Transverse colon (tissue), 4 donors: ENCODE measurements around the gene MAB21L2. TPM values are rescaled to one million over a fixed set of nuclear protein-coding genes. Genes with fewer than 3 reads are reported as not detected.

Source experiments
- DNase-seq: peaks from one replicate; pipeline ENCODE4 v3.0.0-alpha.2; 2019
- H3K27ac ChIP-seq, 4 donors: fragments of 200-600 bp; sonication (generic); 2 replicates each; pipeline ENCODE4 v1.5.1; 2016 to 2018; ENCODE audit warnings: inconsistent platforms in 4 of 4
- H3K27me3 ChIP-seq: fragments of 200-600 bp; sonication (generic); 2 replicates; pipeline ENCODE4 v1.5.1; 2017; ENCODE audit warnings: inconsistent platforms
- H3K36me3 ChIP-seq, 4 donors: fragments of 200-600 bp; sonication (generic); 2 replicates each; pipeline ENCODE4 v1.5.1; 2017 to 2019; ENCODE audit warnings: inconsistent platforms in 4 of 4
- H3K4me1 ChIP-seq, 4 donors: fragments of 200-600 bp; sonication (generic); 2 replicates each; pipeline ENCODE4 v1.5.1; 2017 to 2020; ENCODE audit warnings: inconsistent platforms in 4 of 4
- H3K4me3 ChIP-seq, 4 donors: fragments of 200-600 bp; sonication (generic); 1 replicate in 1 of 4; 2 replicates in 3 of 4; pipeline versions ENCODE4 v1.5.1 to v1.6.1; 2017 to 2019; ENCODE audit warnings: inconsistent platforms in 4 of 4
- H3K9me3 ChIP-seq, 2 donors: fragments of 200-600 bp; sonication (generic); 2 replicates each; pipeline ENCODE4 v1.5.1; 2017 to 2019; ENCODE audit warnings: inconsistent platforms in 2 of 2
- CTCF ChIP-seq, 5 experiments: fragments of 200-600 bp in 3 of 5; fragments of 450-650 bp in 2 of 5; sonication (generic) in 3 of 5; IDR thresholded peaks; 1 replicate in 2 of 5; 2 replicates in 3 of 5; pipeline ENCODE4 v1.5.1; 2016 to 2017; ENCODE audit warnings: antibody characterized with exemption in 5 of 5, inconsistent platforms in 3 of 5, mild to moderate bottlenecking in 2 of 5, moderate library complexity in 1 of 5
- EP300 ChIP-seq: sonication (generic); formaldehyde crosslinking; IDR thresholded peaks from one replicate; pipeline ENCODE4 v1.6.1; 2017; ENCODE audit warnings: antibody characterized with exemption, low read depth
- POLR2A ChIP-seq: fragments of 450-650 bp; IDR thresholded peaks from one replicate; pipeline ENCODE4 v1.6.1; 2016; ENCODE audit warnings: antibody characterized with exemption, mild to moderate bottlenecking, moderate library complexity
- POLR2AphosphoS5 ChIP-seq, 3 donors: sonication (generic); formaldehyde crosslinking; IDR thresholded peaks; one replicate each; pipeline ENCODE4 v1.6.1; 2016; ENCODE audit warnings: antibody characterized with exemption in 3 of 3
- WGBS, 2 donors: methylation state at CpG; one replicate each; pipeline ENCODE4 v1.1.5; 2018; ENCODE audit warnings: low coverage in 1 of 2; 5-methylcytosine and 5-hydroxymethylcytosine counted together
- in situ Hi-C, 4 donors: fragments of 200-750 bp; cut with MboI; loops; one replicate each; pipeline versions ENCODE4 v1.15.0 to v1.15.1; 2017; ENCODE audit warnings: low sequenced_read_pairs in 3 of 4, low pct_ligation_motif_present in 1 of 4, low pct_unique_long_range_greater_than_20kb in 1 of 4
- intact Hi-C: fragments of 100-400 bp; cut with DNase I; formaldehyde crosslinking; loops from one replicate; pipeline ENCODE4 v1.15.1; 2023; ENCODE audit warnings: low total_unique reads
- total RNA-seq, 4 donors: library from RNA; depleted of rRNA; stranded (reverse); fragments of >200 nt; gene quantifications; one replicate each; pipeline ENCODE4 v1.1.0, GENCODE V29; 2016

The MAB21L2 gene
- total RNA-seq, 4 donors from 2014 or later, result 63.0 to 106 (median 78.9) TPM

GRCh38 chr4:150619042-150619441 lies 37.1 kb downstream of the MAB21L2 start:
- H3K9me3 ChIP-seq, result no peaks in the 10 kb centered on the region
- H3K4me3 ChIP-seq, result no peak overlapping the region
- TF ChIP-seq POLR2A, result no peak
- no peak for TF ChIP-seq POLR2AphosphoS5 (IDR thresholded peaks at IDR 0.05)
- TF ChIP-seq CTCF (IDR thresholded peaks at IDR 0.05), result no peak
- DNase-seq, result no peak
- H3K27me3 ChIP-seq, result no peaks in the 10 kb centered on the region
- no peak overlapping the region for H3K27ac ChIP-seq
- in situ Hi-C loops, result no loop called here
- H3K4me1 ChIP-seq, result peaks cover 0 to 7% (median 0%) of the 10 kb centered on the region in 4 donors
- intact Hi-C loops, result no loop called here
- H3K36me3 ChIP-seq, result no peaks in the 10 kb centered on the region
- 27 to 29% methylated on average over 1 of the region's 1 CpG for WGBS, 2 donors

GRCh38 chr4:150624055-150624454 lies 42.1 kb downstream of the MAB21L2 start:
- H3K27ac ChIP-seq, result no peak overlapping the region
- no peaks in the 10 kb centered on the region for H3K9me3 ChIP-seq
- WGBS, 2 donors, result 98 to 100% methylated on average over 1 of the region's 1 CpG
- TF ChIP-seq EP300, result no peak
- no peak for TF ChIP-seq CTCF (IDR thresholded peaks at IDR 0.05)
- no peak for TF ChIP-seq POLR2AphosphoS5 (IDR thresholded peaks at IDR 0.05)
- TF ChIP-seq POLR2A, result no peak
- DNase-seq, result no peak
- in situ Hi-C loops (no loop called here), intact Hi-C loops (no loop called here)
- no peak overlapping the region for H3K4me3 ChIP-seq
- no peaks in the 10 kb centered on the region for H3K36me3 ChIP-seq
- peaks cover 0 to 7% (median 0%) of the 10 kb centered on the region in 4 donors for H3K4me1 ChIP-seq
- no peaks in the 10 kb centered on the region for H3K27me3 ChIP-seq

GRCh38 chr4:150625033-150625432 lies 43.1 kb downstream of the MAB21L2 start:
- Histone ChIP-seq H3K27ac (no peak overlapping the region), H3K36me3 (no peaks in the 10 kb centered on the region), H3K4me1 (no peaks in the 10 kb centered on the region), H3K27me3 (no peaks in the 10 kb centered on the region), H3K9me3 (no peaks in the 10 kb centered on the region), H3K4me3 (no peak overlapping the region)
- in situ Hi-C loops (no loop called here), intact Hi-C loops (no loop called here)
- DNase-seq, result no peak
- WGBS, 2 donors, result 79 to 97% methylated on average over 2 of the region's 2 CpGs
- TF ChIP-seq EP300 (no peak), POLR2AphosphoS5 (IDR thresholded peaks at IDR 0.05) (no peak), POLR2A (no peak), CTCF (IDR thresholded peaks at IDR 0.05) (no peak)

GRCh38 chr4:150628073-150628472 lies 46.1 kb downstream of the MAB21L2 start:
- intact Hi-C loops, result no loop called here
- DNase-seq, result no peak
- in situ Hi-C loops, result no loop called here
- H3K36me3 ChIP-seq, result no peaks in the 10 kb centered on the region
- no peak for TF ChIP-seq POLR2A
- no peak for TF ChIP-seq CTCF (IDR thresholded peaks at IDR 0.05)
- TF ChIP-seq EP300, result no peak
- TF ChIP-seq POLR2AphosphoS5 (IDR thresholded peaks at IDR 0.05), result no peak
- WGBS, 2 donors, result 88 to 92% methylated on average over 2 of the region's 2 CpGs
- no peaks in the 10 kb centered on the region for H3K4me1 ChIP-seq
- no peaks in the 10 kb centered on the region for H3K9me3 ChIP-seq
- H3K27me3 ChIP-seq, result no peaks in the 10 kb centered on the region
- H3K27ac ChIP-seq, result no peak overlapping the region
- H3K4me3 ChIP-seq, result no peak overlapping the region
